ENCODE results near the gene EXOSC9. TPM values are rescaled to one million over a fixed set of nuclear protein-coding genes. Genes with fewer than 3 reads are reported as not detected.

EXOSC9 gene
- total RNA-seq, 1 donor from 2014 or later = 15.6 TPM

DNA sequence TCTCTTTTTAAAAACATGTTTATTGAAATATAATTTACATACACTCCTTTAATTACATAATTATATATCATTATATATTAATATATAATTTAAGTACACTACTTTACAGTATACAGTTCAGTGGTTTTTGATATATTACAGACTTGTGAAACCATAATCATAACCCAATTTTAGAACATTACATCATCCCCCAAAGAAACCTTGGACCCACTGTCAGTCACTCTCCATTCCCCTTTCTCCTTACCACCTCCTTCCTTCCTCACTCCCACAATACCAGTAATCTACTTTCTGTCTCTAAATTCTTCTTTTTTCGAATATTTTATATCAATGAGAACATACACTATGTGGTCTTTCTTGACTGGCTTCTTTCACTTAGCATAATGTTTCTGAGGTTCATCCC, 17.9 kb upstream of the EXOSC9 start:
- no peak for TF ChIP-seq CTCF (IDR thresholded peaks at IDR 0.05)
- no peak for ATAC-seq

DNA sequence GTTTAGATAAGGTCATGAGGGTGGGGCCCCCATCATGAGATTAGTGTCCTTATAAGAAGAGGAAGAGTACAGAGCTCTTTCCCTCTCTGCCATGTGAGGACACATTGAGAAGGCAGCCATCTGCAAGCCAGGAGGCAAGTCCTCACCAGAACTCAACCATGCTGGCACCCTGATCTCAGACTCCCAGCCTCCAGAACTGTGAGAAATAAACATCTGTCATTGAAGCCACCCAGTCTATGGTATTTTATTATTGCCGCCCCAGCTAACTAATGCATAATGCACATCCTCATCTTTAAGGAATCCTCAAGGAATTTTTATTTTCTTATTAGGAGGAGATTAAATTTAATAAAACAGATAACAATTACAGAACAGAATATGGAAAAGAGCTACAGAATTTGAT, 16.7 kb upstream of the EXOSC9 start:
- intact Hi-C loops (cut with DNase I) = no loop called here
- DNase-seq = no peak
- TF ChIP-seq CTCF (IDR thresholded peaks at IDR 0.05) = no peak
- no peaks in the 10 kb centered on the region for H3K9me3 ChIP-seq
- no peaks in the 10 kb centered on the region for H3K4me1 ChIP-seq
- no peak for ATAC-seq
- H3K27ac ChIP-seq = no peak overlapping the region
- H3K4me3 ChIP-seq = no peak overlapping the region
- no peaks in the 10 kb centered on the region for H3K27me3 ChIP-seq (ENCODE audit: low read depth)
- no peaks in the 10 kb centered on the region for H3K36me3 ChIP-seq

More for the DNA sequence above, 17.9 kb upstream of the EXOSC9 start:
- H3K27ac ChIP-seq = no peak overlapping the region
- H3K9me3 ChIP-seq = no peaks in the 10 kb centered on the region
- no peaks in the 10 kb centered on the region for H3K36me3 ChIP-seq
- H3K4me1 ChIP-seq = no peaks in the 10 kb centered on the region
- no peak for DNase-seq
- intact Hi-C loops (cut with DNase I) = no loop called here
- H3K4me3 ChIP-seq = no peak overlapping the region
- H3K27me3 ChIP-seq (ENCODE audit: low read depth) = no peaks in the 10 kb centered on the region

DNA sequence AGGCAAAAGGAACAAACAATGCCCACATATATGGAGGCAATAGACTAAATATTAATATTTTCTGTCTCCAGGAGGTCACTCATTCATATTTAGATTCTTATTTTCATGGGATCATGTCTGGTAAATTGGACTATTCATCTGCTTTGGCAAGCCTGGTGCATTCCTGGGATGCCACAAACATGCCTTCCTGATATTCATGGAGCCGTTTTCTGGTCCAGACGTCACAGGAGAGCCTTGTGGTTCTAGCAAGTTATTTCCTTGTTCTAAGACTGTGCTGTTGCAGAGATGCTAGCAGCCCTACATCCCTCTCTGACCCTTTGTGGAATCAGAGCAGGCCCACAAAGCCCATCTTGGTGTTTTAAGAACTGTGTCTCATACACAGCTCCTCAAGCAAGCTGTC, 16.1 kb upstream of the EXOSC9 start:
- TF ChIP-seq CTCF (IDR thresholded peaks at IDR 0.05) = no peak
- Histone ChIP-seq H3K9me3 (no peaks in the 10 kb centered on the region), H3K4me1 (no peaks in the 10 kb centered on the region), H3K27me3 (ENCODE audit: low read depth) (no peaks in the 10 kb centered on the region), H3K36me3 (no peaks in the 10 kb centered on the region), H3K4me3 (no peak overlapping the region), H3K27ac (no peak overlapping the region)
- DNase-seq (no peak), ATAC-seq (peak; percentile 29 to 55)
- intact Hi-C loops (cut with DNase I) = no loop called here

DNA sequence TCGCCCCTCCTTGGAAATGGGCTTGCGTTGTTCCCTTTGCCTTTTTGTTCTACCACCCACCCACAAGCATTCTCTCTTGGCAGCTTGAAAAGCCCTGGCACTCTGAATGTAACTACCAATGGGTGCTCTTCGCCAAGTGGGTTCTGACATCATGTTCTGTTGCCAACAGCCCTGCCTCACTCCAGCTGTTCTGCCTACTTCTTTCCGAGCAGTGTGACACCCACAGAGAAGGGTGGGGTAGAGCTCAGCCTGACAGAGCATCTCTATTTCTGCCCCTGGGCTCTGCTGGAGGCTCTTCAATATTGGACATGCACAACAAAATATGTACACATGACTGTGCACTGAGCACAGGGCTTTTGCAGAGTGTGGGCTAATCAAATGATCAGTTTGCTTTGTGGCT, 15.6 kb upstream of the EXOSC9 start:
- H3K27me3 ChIP-seq (ENCODE audit: low read depth) = no peaks in the 10 kb centered on the region
- DNase-seq (no peak), ATAC-seq (no peak)
- H3K9me3 ChIP-seq = no peaks in the 10 kb centered on the region
- H3K27ac ChIP-seq = no peak overlapping the region
- H3K36me3 ChIP-seq = no peaks in the 10 kb centered on the region
- H3K4me3 ChIP-seq = no peak overlapping the region
- H3K4me1 ChIP-seq = no peaks in the 10 kb centered on the region
- intact Hi-C loops (cut with DNase I) = no loop called here
- TF ChIP-seq CTCF (IDR thresholded peaks at IDR 0.05) = no peak

GRCh38 chr4:121786221-121786620, 14.9 kb upstream of the EXOSC9 start:
- no peaks in the 10 kb centered on the region for H3K27me3 ChIP-seq (ENCODE audit: low read depth)
- H3K27ac ChIP-seq = no peak overlapping the region
- DNase-seq (no peak), ATAC-seq (no peak)
- intact Hi-C loops (cut with DNase I) = no loop called here
- no peaks in the 10 kb centered on the region for H3K4me1 ChIP-seq
- H3K36me3 ChIP-seq = no peaks in the 10 kb centered on the region
- H3K9me3 ChIP-seq = no peaks in the 10 kb centered on the region
- no peak overlapping the region for H3K4me3 ChIP-seq
- no peak for TF ChIP-seq CTCF (IDR thresholded peaks at IDR 0.05)

DNA sequence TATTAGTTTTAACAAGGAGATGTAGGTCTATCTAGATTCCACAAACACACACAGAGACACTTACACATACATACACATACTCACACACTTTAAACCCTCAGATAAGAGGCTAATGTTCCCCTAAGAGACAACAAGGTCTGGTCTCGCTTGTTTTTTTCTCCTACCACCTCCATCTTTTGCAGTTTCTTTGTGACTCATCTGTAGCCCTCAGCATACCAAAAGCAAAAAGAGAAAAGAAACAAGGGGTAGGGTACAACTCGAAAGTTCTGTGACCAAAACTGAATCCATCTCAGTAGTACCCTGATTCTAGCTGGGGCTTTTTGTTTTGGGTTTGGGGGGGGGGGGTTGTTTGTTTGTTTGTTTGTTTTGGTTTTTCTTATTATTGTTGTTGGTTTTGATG, 12.2 kb upstream of the EXOSC9 start:
- no peak for ATAC-seq
- Histone ChIP-seq H3K4me1 (no peaks in the 10 kb centered on the region), H3K27me3 (ENCODE audit: low read depth) (no peaks in the 10 kb centered on the region), H3K27ac (no peak overlapping the region), H3K4me3 (no peak overlapping the region), H3K36me3 (no peaks in the 10 kb centered on the region), H3K9me3 (no peaks in the 10 kb centered on the region)
- DNase-seq = no peak
- TF ChIP-seq CTCF (IDR thresholded peaks at IDR 0.05) = no peak
- intact Hi-C loops (cut with DNase I) = no loop called here

Data from lower lobe of right lung (tissue), 2 donors.